IPS-15b (cell line): Measurements from ENCODE around the gene SLC7A1.
A peak's percentile ranks its signal among the peaks of the same experiment; 100 is the strongest.

ENCODE experiments used
- H3K27me3 ChIP-seq: one replicate; pipeline ENCODE4 v1.6.1; 2013; ENCODE audit warnings: low read length; ENCODE audit not compliant: control insufficient read depth, insufficient read depth
- H3K36me3 ChIP-seq: one replicate; pipeline ENCODE4 v1.6.1; 2013; ENCODE audit warnings: low read length; ENCODE audit not compliant: control insufficient read depth, insufficient read depth
- H3K4me1 ChIP-seq: one replicate; pipeline ENCODE4 v1.6.1; 2013; ENCODE audit warnings: mild to moderate bottlenecking, low read length; ENCODE audit not compliant: control insufficient read depth, insufficient read depth
- H3K4me3 ChIP-seq: one replicate; pipeline ENCODE4 v1.5.1; 2013; ENCODE audit warnings: low read depth, low read length
- H3K9ac ChIP-seq: one replicate; pipeline ENCODE4 v1.6.1; 2013; ENCODE audit warnings: low read depth, mild to moderate bottlenecking, low read length
- H3K9me3 ChIP-seq: one replicate; pipeline ENCODE4 v1.6.1; 2013; ENCODE audit warnings: mild to moderate bottlenecking, low read length; ENCODE audit not compliant: control insufficient read depth, insufficient read depth

Gene SLC7A1

DNA sequence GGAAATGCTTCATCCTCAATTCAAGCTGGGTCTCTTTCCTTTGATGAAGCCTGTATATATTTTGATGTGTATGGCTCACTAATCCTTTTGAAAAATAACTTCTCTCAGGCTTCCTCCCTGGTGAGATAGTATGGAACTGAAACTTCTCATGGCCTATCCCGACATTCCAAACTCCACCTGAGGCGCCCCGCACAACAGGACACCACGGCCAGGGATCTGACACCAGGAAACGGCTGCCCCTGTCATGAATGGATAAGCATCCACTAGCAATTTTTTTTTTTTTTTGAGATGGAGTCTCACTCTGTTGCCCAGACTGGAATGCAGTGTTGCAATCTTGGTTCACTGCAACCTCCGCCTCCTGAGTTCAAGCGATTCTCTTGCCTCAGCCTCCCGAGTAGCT is 16.4 kb downstream of the SLC7A1 start:
- Histone ChIP-seq H3K27me3 (no peaks in the 10 kb centered on the region), H3K9ac (no peak overlapping the region), H3K36me3 (no peaks in the 10 kb centered on the region), H3K9me3 (no peaks in the 10 kb centered on the region), H3K4me1 (peaks cover 20% of the 10 kb centered on the region), H3K4me3 (no peak overlapping the region)

DNA sequence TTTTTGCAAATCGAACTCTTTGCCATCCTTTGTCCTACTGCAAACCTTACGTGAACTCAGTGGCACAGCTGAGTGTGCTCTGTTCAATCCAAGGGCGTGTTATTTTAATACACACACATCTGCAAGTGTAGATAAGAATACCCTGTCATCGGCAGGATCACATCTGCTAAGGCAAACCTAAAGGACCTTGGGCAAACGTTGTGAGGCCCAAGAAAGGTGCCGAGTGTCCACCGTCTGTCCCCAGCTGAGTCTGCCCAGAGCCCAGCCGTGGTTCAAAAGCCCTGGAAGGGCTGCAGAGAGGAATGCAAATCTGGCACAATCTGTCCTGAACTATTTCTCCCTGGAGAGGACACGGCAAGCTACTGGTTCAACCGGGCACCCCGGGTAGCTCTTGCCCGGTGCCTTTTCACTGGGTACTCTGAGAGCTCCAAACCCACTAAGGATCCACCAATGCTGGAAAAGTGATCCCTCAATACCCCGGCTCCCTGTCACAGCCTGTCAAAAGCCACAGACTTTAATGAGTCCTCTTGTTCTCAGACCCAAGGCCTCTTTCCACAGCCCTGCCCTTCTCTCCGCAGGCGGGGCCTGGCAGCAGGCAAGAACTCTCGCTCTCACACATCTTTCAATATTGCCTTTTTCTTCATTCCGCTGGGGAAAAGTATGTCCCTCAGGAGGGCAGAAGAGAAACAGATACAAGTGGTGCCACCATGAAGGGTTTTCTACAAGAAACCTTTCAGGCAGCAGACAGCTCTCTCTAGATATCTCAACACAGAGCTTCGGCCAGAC is 17.0 kb downstream of the SLC7A1 start:
- Histone ChIP-seq H3K27me3 (no peaks in the 10 kb centered on the region), H3K4me1 (peaks cover 20% of the 10 kb centered on the region), H3K36me3 (no peaks in the 10 kb centered on the region), H3K9ac (no peak overlapping the region), H3K9me3 (no peaks in the 10 kb centered on the region), H3K4me3 (no peak overlapping the region)

DNA sequence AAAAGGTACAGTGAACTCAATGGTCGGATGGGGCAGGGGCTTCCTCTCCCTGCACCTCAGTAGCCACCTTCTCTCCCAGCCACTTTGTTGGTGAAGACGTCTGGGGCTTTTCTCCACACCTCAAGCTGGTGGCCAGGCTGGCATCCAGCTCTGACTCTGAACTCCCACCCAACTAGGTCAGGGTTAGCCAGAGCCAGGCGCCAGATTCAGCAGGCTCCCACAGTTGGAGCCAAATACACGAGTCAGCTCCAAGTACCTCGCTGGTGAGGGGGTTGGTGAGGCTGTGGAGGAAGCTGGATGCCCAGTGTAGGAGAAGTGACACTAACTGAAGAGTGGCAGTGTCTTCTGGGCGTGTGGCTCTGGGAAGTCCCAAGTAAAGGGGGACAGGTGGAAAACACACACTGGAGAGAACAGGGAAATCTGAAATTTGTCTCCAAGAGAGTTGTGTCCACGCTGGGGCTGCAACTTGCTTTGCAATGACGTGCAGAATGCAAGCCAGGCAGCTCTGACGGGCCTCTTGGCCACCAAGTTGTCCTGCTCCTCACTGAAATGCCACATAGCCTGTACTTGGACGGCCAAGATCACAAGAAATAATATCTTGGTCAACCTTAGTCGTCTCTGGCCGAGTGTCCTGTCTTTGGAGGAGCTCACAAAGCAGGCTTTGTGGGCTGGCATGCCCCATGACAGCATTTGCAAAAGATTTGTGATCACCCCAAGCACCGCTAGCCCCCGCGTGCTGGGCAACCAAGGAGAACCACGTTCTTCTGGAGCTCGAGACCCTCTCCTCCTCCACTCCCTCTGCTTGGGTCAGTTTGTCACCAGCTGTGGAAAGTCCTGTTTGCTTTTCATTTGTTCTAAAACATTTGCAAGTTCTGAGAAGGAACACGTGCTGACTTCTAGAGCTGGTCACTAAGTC is 18.1 kb downstream of the SLC7A1 start:
- H3K4me1 ChIP-seq, result peaks cover 15% of the 10 kb centered on the region
- no peak overlapping the region for H3K4me3 ChIP-seq
- no peaks in the 10 kb centered on the region for H3K27me3 ChIP-seq
- H3K9ac ChIP-seq, result no peak overlapping the region
- no peaks in the 10 kb centered on the region for H3K36me3 ChIP-seq
- no peaks in the 10 kb centered on the region for H3K9me3 ChIP-seq

DNA sequence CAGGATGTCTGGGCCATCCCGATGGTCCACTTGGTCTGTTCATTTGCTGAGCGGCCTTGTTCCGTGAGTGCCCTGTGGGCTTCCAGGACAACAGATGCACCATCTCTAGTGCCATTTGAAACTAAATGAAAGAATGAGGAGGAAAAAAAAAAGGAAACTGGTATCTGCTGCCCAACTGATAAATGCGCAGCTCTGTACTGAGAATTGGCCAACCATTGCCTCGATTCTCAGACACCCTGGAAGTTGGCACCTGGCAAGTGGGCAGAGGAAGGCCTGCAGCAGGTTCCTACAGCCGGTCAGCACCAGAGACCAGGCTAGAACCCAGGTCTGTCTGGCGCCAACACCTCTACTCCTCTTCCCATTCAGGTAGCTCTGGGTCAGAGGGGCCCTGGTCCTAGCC is 18.9 kb downstream of the SLC7A1 start:
- Histone ChIP-seq H3K4me3 (no peak overlapping the region), H3K9me3 (no peaks in the 10 kb centered on the region), H3K27me3 (no peaks in the 10 kb centered on the region), H3K36me3 (no peaks in the 10 kb centered on the region), H3K9ac (no peak overlapping the region), H3K4me1 (peaks cover 7% of the 10 kb centered on the region)

DNA sequence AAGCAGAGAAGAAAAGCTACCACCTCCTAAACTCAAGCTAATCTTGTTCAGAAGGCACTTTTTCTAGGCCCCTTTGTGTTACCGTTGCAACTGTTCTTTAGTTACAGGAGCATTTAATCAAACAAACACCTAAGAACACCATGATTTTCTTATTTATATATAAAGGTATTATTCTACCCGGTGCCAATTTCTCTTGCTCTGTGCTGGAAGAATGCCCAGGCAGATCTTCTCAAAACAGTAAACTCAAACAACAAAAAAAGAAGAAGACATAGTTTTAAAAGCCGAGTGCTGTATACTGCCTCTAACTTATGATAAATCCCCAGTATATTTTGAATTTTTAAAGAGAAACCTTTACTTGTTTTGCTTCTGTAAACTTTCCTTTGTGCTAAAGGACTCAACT is 20.4 kb downstream of the SLC7A1 start:
- no peak overlapping the region for H3K4me3 ChIP-seq
- no peaks in the 10 kb centered on the region for H3K27me3 ChIP-seq
- no peak overlapping the region for H3K9ac ChIP-seq
- no peaks in the 10 kb centered on the region for H3K36me3 ChIP-seq
- H3K4me1 ChIP-seq, result no peaks in the 10 kb centered on the region
- no peaks in the 10 kb centered on the region for H3K9me3 ChIP-seq

DNA sequence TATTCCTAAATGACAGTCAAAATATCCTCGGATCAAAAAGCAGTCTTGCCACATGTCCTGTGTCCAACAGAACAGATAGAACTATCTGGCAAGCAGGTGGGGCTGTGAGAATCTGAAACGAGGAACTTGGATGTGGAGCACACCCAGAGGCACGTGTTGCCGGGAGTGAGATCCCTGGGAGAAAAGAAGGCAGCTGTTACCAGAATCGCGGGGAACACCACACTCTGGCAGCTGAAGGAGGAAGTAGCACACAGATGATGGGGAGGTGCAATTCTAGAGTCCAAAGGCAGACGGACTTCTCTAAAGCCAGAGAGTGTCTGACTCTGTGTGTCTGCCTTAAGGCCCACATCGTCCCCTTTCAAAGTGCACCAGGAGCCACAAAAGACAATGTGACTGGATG is 22.3 kb downstream of the SLC7A1 start:
- no peak overlapping the region for H3K9ac ChIP-seq
- peaks cover 9% of the 10 kb centered on the region for H3K4me1 ChIP-seq
- H3K27me3 ChIP-seq, result no peaks in the 10 kb centered on the region
- no peaks in the 10 kb centered on the region for H3K9me3 ChIP-seq
- no peak overlapping the region for H3K4me3 ChIP-seq
- no peaks in the 10 kb centered on the region for H3K36me3 ChIP-seq

DNA sequence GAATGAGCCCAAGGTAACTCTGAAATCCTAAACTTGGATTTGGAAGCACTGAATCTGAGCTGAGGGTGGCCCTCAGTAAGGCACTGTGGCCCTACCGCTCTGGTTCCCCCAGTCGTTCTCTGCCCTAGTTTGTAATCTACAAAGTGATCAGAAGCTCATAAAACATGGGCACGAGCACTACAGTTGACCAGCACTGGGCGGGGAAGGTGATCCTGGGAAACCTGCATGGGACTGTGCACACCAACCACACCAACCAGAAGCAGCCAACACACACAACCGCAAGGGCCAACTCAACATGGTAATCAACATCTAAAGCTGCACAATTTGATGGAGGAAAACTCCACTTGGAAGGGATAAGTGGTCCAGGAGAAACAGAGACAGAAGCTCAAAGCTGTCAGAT is 22.9 kb downstream of the SLC7A1 start:
- H3K36me3 ChIP-seq, result no peaks in the 10 kb centered on the region

DNA sequence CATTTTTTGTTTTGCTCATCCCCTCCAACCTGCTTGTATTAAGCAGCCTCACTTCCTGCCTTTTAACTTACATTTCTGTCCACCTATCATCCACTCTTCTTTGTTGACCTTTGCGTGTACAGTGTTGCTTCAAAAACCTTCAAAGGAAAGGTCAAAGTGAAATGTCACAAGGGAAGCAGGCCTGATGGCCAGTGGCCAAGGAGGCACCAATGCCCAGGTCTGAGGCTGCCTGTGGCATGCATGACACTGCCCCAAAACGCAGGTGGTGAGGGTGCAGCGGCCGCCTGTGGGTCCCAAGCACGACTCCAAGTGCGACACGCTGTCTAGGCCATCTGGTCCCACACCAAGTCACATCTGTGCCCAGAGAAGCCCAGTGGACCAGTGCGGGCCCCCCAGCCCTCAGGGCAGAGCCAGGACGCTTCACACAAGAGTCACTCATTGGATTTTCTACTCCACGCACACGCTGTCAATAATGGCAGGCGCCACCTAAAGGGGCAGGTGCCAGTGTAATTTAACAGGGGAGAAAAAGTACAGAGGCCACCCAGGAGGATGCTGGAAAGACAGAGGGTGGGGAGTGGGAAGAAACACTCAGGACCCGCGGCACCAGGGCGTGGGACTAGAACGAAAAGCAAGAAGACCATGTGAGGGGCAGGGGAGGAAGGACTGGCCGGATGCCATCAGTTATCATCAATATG is 23.5 kb downstream of the SLC7A1 start:
- Histone ChIP-seq H3K9ac (no peak overlapping the region), H3K9me3 (no peaks in the 10 kb centered on the region), H3K4me1 (peaks cover 13% of the 10 kb centered on the region), H3K27me3 (no peaks in the 10 kb centered on the region), H3K36me3 (no peaks in the 10 kb centered on the region), H3K4me3 (no peak overlapping the region)

More for the DNA sequence above, 22.9 kb downstream of the SLC7A1 start:
- Histone ChIP-seq H3K4me1 (peaks cover 9% of the 10 kb centered on the region), H3K27me3 (no peaks in the 10 kb centered on the region), H3K9ac (no peak overlapping the region), H3K4me3 (no peak overlapping the region), H3K9me3 (no peaks in the 10 kb centered on the region)

DNA sequence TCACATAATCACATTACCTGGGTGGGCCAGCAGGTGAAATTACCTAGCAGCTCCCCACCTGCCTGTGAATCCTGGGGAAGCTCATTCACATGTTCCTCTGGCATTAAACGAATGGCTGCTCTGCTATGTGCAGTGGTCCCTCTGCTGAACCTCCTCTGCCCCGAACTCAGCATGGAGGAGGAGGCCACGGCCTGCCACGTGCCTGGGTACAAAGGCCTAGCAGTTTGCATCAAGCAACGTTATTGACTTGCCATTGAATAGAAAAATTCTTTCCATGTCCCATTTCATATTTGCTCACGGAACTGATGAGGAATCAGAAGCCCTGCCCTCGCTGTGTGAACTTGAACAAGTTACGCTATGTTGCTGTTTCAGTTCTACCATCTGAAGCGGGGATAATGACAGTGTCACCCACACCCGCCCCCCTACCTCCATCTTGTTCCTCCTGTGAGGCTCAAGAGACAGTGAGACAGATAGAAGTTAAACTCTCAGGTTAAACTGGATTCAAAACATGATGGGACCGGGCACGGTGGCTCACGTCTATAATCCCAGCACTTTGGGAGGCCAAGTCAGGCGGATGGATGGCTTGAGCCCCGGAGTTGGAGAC is 25.3 kb downstream of the SLC7A1 start:
- H3K9me3 ChIP-seq, result no peaks in the 10 kb centered on the region
- peaks cover 15% of the 10 kb centered on the region for H3K4me1 ChIP-seq
- H3K27me3 ChIP-seq, result no peaks in the 10 kb centered on the region
- no peak overlapping the region for H3K9ac ChIP-seq
- no peaks in the 10 kb centered on the region for H3K36me3 ChIP-seq
- no peak overlapping the region for H3K4me3 ChIP-seq

DNA sequence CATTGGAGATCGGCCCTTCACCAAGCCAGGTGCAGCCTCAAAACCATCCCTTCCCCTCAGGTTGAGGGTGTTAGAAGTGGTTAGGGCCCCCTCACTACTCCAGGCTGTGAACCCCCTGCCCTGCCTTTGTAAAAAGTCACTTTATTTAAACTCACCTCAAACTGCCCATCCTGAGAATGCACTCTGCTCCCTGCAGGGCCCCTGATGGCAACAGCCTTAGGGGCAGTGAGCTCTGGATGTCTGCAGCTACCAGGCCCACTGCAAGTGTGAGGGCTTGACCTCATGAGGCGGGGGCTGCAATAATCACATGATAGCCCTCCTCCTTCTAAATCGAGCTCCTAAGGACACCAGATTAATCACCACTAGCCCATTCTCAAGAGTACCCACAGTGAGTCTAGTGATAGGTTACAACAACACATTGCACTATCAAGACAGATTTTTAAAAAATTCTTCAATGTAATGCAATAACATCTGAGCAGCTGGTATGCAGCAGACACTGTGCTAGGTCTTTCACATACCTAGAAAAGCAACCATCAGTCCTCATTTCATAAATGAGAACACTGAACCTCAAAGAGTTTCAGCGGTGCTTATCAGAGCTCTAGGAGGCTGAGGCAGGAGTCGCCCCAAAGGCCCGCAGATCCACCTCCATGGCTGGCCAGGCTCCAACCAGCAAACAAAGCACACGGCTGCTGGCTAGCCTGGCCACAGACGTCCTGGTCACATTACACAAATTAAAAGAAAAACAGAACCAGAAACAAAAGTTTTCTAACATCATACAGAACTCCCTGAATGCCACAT is 26.0 kb downstream of the SLC7A1 start:
- Histone ChIP-seq H3K36me3 (no peaks in the 10 kb centered on the region), H3K27me3 (no peaks in the 10 kb centered on the region), H3K4me3 (no peak overlapping the region), H3K9ac (peak overlapping the region; percentile 41), H3K4me1 (peaks cover 15% of the 10 kb centered on the region), H3K9me3 (no peaks in the 10 kb centered on the region)

DNA sequence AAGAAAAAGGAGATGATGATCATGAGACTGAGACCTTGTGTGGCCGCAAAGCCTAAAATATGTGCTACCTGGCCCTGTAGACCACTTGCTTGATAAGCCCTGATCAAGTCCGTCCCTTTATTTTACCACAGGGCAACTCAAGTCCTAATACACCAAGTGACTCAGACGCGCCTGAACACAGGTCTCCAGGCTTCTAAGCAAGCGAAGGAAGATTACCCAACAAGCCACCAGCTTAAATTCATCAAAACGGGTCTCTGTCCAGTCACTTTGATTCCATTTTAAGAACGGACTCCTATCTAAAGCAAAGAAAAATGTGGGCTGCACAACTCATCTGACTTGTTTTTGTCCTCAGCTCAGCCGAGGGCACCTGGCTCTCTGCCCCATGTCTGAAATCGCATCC is 26.8 kb downstream of the SLC7A1 start:
- Histone ChIP-seq H3K4me1 (peaks cover 16% of the 10 kb centered on the region), H3K9me3 (no peaks in the 10 kb centered on the region), H3K4me3 (no peak overlapping the region), H3K27me3 (no peaks in the 10 kb centered on the region), H3K36me3 (no peaks in the 10 kb centered on the region), H3K9ac (peak overlapping the region; percentile 41)
